ENCODE results near the gene PI4KA.
"Not testable (repeated sequence)": the region's sequence is repeated elsewhere in the genome, so short reads cannot be mapped to it uniquely, and the experiment has no call there.

Gene PI4KA

DNA sequence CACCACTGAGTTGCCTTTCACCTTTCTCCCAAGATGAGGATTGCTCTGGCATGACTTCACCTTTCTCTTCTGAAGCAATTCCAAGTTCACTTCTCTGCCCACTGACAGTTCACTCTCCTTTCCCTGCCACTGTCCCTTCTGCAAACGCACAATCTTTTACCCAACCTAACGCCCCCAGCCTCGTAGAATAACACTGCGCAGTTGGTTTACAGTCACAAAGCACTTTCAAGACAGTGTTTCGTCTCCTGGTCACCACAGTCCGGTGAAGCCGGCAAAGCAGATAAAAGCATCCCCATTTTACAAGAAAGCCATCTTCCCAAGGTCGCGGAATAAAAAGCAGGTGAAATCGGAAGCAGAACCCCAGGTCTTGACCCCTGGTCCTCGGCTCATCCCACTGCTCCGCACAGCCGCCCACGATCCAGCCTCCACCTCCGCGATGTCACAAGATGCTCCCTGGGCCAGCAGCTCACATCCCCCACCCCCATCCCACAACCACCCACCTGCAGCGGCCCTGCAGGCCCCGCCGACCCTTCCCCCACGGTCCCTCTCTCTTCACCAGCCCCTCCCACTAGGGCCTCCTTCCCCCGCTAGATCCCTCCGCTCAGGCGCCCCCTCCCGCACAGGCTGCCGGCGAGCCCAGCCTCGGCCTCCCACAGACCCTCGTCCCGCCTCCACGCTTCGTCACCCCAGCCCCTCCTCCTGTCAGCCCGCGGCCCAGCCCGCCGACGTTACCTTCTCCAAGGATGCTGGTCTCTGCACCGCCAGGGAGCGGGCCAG is 585 bp downstream of the PI4KA start:
- DNase-seq, result peak; percentile 49 to 91 (median 78)
- intact Hi-C loops (cut with DNase I), result loop anchor here (5.0 kb wide), 1 partner anchor 59 kb away; the partner anchor contains the start of gene CRKL

DNA sequence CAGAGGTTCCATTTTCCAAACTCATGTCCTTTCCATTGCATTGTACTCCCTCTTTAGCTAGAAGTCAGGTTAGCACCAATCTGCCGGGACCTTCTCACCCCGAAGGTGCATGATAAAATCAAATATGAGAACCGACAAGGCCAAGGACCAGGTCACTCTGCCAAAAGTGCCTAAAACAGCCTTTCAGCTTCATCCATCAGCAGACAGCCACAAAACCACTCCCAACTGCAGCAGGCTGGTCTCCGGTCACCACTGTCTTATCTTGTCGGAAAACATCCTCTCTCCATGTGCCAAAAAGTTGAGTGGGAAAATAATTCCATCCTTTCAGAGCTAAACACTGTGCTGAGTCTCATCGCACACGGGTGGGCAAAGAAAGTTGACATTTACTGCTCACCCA is 1.4 kb downstream of the PI4KA start:
- no peak for DNase-seq
- intact Hi-C loops (cut with DNase I), result loop anchor here (5.0 kb wide), 1 partner anchor 60 kb away; the partner anchor contains the start of gene CRKL

DNA sequence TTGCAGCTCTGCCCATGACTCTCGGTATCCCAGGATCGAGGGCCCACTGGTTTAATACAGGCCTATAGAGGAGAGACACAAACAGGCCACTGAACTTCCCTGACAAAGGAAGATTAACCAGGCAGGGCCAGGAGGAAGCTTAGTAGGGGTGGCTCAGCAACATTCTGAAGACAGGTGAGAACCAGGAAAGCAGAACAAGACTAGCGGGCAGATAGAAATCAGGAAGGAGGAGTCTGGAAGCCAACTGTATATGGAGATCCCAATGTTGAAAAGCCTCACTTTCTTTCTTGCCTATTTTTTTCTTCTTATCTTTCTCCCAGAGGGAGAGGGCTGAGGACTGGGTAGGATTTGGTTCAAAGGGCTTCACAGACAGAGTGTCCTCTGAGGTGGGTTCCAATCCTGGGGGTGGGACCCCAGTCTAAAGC is 5.4 kb downstream of the PI4KA start:
- intact Hi-C loops (cut with DNase I), result no loop called here
- DNase-seq, result peak in 2 of 42 donors; percentile 1 to 5

DNA sequence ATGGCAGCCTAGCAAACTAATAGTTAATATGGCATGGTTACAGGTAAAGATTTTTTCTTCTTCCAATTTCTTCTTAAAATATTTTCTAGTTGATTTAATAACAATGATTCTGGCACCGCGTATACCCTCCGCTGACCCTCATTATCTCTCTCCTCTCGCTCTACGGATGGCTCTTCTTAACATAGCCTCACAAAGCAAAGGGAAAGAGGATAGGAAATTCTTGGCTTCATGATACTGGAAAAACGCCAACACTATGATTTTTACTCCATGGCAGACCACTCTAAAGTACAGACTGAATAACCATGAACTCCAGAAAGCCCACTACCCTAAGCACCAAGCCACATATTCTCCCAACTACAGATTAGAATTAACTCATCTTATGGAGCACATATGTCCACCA is 6.1 kb downstream of the PI4KA start:
- intact Hi-C loops (cut with DNase I), result no loop called here
- DNase-seq, result peak in 1 of 42 donors; percentile 3

DNA sequence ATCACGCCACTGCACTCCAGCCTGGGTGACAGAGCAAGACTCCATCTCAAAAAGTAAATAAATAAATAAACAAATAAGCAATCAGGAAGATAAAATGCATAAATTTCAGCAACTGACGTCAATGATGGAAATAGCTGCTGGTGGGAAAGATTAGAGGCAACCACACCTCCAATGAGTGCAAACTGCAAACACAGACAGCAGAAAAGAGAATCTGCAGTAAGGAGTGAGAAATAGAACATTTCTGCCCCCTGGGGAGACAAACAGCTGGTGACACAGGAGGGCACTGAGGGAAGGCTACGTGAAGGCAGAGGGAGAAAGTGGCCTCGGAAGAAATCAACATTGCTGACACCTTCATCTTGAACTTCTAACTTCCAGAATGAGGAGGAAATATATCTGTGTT is 6.5 kb downstream of the PI4KA start:
- DNase-seq, result peak in 1 of 42 donors; percentile 5
- intact Hi-C loops (cut with DNase I), result no loop called here

DNA sequence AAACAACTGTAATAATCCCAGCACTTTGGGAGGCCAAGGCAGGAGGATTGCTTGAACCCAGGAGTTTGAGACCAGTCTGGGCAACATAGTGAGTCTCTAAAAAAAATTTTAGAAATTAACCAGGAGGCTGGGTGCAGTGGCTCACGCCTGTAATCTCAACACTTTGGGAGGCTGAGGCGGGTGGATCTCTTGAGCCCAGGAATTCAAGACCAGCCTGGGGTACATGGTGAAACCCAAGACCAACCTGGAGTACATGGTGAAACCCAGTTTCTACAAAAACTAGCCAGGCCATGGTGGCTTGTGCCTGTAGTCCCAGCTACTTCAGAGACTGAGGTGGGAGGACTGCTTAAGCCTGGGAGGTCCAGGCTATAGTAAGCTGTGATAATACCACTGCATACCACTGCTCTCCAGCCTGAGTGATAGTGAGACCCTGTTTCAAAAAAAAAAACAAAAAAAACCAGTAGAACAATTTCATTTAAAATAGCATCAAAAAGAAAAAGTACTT is 11.2 kb downstream of the PI4KA start:
- peak in 2 of 42 donors; percentile 16 to 21 for DNase-seq
- intact Hi-C loops (cut with DNase I), result no loop called here

DNA sequence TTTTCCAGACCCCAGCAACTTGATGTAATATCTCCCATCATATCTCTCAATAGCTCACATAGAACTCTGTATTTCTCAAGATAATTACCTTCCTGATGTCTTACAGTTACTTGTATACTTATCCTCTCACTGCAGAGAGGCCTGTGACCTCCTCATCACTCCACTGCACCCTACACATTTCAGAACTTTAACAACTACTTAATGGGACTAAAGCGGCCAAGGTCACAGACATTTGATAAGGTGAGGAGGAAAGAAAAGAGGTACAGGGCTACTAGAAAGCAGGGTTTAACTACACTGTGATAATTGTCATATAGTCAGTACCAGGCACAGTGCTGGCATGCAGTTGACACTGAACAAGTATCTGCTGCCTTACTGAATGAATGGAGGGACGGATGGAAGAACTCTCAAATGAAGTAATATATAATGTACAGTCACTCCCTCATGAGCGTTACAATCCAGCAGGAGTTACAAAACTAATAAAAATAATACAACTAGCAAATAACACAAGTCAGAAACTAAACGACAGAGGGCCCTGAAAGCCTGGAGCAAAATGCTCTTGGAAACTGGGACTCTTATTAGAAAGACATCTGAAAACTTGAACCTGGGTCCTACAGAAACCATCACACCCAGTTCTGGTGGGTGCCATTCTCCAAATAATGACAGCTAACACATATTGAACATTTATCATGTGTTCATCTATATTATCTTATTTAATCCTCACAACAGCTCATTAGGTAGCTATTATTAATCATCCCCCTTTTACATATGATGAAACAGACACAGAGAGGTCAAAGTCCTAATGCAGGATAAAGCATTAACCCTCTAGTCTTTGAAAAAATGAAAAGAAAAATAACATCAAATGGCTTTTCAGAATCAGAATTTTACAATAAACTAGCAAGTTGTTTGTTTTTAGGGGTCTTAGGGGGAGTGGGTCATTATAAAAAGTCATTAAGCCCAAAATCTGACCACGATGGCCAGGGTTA is 14.3 kb downstream of the PI4KA start:
- intact Hi-C loops (cut with DNase I), result no loop called here
- DNase-seq, result peak in 1 of 42 donors; percentile 18

DNA sequence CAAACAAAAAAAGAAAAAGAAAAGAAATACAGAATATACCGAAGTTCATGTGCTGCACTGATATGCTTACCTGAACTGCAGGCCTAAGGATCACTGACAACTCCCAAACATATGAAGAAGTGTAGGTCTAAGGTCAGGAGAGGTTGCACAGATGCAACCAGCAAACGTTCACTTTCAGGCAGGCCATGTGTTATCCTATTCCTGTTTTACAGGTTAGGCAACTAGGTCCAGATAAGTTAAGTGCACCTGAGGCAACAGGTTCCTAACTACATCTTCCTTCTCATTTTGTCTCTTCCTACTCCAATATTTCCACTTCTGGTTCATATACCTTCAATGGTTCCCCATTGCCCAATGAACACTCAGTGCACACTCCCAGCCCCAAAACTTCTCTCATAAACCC is 15.1 kb downstream of the PI4KA start:
- intact Hi-C loops (cut with DNase I), result no loop called here
- DNase-seq, result no peak

DNA sequence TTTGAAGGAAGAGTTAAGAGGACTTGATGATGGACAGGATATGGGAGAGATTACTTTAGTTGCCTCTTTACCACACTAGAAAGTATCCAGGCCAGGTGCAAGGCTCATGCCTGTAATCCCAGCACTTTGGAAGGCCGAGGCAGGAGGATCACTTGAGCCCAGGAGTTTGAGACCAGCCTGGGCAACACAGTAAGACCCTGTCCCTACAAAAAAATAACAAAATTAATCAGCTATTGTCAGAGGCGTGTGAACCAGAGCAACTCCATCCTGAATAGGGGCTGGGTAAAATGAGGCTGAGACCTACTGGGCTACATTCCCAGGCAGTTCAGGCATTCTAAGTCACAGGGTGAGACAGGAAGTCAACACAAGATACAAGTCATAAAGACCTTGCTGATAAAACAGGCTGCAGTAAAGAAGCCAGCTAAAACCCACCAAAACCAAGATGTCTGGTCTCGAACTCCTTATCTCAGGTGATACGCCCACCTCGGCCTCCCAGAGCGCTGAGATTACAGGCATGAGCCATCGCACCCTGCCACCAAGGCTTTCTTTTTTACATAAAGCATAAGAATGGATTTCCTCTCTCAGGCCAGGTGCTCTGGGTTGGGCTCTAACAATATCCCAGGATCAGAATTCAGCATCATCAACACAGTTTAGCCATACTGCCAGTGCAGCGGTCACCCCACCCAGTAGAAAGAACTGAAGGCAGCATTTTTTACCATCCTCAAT is 17.8 kb downstream of the PI4KA start:
- DNase-seq, result no peak
- intact Hi-C loops (cut with DNase I), result no loop called here

DNA sequence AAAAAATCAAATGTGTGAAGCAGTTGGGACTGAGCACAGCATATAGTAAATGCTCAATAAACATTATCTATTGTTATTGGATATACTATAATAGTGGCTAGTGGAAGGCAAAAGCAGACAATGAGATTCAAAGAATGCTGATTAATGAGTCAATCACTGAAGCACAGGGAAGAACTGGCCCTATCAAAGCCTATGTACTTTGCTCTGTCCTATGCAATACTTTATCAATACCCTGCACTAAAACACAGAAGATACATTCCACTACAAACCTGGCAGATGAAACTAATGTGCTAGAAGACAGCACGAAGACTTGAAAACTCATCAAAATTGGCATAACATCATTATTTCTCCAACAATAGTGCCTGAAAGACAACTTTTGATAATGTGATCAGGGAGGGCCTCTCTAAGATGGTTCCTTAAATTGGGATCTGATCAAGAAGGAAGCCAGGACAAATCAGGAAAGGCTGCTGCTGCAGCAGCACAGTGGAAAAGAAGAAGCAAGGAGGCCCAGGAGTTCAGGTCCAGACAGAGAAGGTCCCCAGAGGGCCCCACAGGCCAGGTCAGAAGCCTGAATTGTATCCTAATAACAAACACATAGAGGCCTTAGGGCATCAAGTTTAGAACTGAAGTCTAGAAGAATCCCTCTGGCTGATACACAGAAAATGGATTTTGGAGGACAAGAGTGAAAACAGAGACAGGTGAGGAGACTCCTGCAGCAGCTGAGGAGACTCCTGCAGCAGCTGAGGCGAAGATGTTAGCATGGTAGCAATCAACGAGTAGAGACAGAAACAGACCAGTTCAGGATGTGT is 18.6 kb downstream of the PI4KA start:
- no peak for DNase-seq
- intact Hi-C loops (cut with DNase I), result no loop called here

DNA sequence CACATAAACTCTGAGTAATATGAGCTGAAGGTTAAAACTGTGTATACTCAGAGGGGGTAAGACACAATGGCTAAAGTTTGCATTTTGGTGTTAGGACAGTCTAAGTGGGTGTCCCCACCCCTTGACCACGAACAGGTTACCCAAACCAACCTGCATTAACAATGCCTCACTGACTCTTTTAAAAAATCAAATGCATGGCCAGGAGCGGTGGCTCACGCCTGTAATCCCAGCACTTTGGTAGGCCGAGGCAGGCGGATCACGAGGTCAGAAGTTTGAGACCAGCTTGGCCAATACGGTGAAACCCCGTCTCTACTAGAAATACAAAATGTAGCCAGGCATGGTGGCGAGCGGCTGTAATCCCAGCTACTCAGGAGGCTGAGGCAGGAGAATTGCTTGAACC is 19.3 kb downstream of the PI4KA start:
- intact Hi-C loops (cut with DNase I); DNase-seq: not testable (repeated sequence)

DNA sequence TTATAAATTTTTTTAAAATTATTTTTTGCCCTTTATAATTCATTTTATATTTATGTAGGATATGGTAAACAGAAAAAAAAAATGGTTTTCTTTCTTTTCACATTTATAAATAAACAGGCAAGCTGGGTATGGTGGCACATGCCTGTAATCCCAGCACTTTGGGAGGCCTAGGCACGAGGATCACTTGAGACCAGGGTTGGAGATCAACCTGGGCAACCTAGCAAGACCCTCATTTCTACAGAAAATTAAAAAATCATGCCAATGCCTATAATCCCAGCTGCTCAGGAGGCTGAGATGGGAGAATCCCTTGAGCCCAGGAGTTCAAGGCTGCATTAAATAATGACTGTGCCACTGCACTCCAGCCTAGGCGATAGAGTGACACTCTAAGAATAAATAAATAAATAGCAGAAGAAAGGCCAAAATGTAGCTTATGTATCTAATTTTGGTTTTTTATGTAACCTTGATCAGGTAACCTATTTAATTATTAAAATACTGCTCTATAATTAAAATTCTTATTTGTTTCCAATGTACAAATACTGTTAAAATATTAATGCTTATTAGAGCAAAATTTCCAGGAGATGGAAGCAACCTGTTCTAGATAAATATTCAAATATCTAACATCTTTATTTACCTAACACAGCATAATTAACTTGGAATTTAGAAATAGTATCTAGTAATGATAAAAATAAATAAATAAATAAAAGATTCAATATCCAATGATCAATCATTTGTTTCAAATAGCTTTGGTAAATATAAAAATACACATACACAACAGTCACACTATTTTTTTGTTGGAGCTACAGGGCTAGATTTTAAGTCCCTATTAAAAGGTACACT is 21.4 kb downstream of the PI4KA start:
- DNase-seq, result no peak
- intact Hi-C loops (cut with DNase I), result no loop called here

DNA sequence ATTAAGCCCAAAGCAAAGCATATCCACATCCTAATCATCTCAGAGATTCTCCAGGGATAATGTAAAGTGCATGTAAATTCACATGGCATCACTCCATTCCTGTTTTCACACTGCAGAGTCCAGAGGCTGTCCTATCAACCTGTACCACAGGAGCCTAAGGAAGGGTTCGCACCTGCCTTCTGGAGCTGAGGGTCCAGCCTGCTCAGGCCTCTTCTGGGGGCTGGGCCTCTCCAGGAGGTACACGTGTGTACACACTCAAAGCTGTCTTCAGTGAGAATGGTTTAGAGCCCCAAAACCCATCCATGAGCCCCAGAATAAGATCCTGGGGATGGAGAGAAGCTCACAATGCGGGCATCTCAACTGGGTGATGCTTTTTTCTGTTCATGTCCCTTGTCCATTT is 23.9 kb downstream of the PI4KA start:
- no peak for DNase-seq
- intact Hi-C loops (cut with DNase I), result no loop called here

DNA sequence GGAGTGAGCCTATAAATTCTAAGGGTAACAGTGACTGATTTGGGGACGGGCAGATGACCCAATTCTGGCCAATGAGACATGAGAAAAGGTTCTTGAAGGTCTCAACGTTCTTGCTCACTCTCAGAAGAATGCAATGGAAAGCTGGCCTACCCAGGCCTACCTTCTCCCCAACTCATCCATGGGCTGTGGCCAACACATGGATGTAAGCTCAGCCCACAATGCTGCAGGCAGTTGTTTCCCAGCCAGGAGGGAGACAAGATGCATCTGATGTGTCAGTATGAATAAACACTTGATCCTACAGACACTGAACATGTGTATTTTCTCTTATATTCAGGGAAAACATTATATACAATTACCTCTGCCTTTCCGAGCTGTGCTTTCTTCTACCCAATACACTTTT is 24.4 kb downstream of the PI4KA start:
- intact Hi-C loops (cut with DNase I), result no loop called here
- DNase-seq, result no peak

DNA sequence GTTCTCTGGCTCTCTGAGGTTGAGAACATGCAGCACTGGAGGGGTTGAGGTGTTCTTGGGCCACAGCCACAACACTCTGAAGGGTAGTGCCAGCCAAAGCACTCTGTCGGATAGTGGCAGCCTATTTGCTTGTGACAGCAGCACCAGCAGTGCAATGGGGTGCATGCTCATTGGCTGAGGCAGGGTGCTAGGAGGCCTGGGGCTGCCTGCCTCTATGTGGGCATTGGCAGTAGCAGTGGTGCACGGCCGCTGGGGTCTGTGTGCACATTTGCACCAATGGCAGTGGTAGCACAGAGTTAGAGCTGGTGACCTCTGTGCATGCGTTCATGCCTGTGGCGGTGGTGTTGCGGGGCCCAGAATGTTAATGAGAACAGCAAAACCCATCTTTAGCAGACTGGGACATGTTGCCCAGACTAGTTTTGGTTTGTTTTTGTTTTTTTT is 25.4 kb downstream of the PI4KA start:
- DNase-seq, result no peak
- intact Hi-C loops (cut with DNase I), result no loop called here

DNA sequence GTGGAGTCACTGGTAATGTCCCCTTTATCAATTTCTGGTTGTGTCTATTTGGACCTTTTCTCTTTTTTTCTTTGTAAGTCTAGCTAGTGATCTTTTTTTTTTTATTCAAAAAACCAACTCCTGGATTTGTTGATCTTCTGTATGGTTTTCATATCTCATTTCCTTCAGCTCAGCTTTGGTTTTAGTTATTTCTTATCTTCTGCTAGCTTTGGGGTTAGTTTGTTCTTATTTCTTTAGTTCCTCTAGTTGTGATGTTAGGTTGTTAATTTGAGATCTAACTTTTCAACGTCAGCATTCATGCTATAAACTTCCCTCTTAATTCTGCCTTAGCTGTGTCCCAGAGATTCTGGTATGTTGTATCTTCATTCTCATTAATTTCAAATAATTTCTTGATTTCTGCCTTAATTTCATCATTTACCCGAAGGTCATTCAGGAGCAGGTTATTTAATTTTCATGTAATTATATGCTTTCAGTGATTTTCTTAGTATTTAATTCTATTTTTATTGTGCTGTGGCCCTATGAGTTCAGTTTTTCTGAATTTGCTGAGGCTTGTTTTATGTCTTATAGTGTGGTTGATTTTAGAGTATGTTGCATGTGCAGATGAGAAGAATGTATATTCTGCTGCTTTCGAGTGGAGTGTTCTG is 29.0 kb downstream of the PI4KA start:
- DNase-seq, result no peak
- intact Hi-C loops (cut with DNase I), result no loop called here

Data from head of caudate nucleus (tissue), 42 donors.